Tibial nerve (tissue), 3 donors: ENCODE results near the gene ALLC.

Experiments
- CTCF ChIP-seq, 5 experiments: fragments of 200-600 bp in 3 of 5; fragments of 450-650 bp in 2 of 5; sonication (generic) in 3 of 5; IDR thresholded peaks; one replicate each; pipeline ENCODE4 v1.5.1; 2016 to 2019; ENCODE audit warnings: antibody characterized with exemption in 5 of 5, mild to moderate bottlenecking in 3 of 5, moderate library complexity in 2 of 5
- POLR2A ChIP-seq, 2 donors: fragments of 450-650 bp; IDR thresholded peaks; one replicate each; pipeline ENCODE4 v1.6.1; 2017; ENCODE audit warnings: antibody characterized with exemption in 2 of 2, mild to moderate bottlenecking in 2 of 2, moderate library complexity in 2 of 2

GRCh38 chr2:3718679-3719078 lies 60.7 kb downstream of the ALLC start:
- TF ChIP-seq CTCF (IDR thresholded peaks at IDR 0.05) (no peak), POLR2A (IDR thresholded peaks at IDR 0.05) (no peak)
